ENCODE measurements around the gene MUTYH.
"Not testable (repeated sequence)": the region's sequence is repeated elsewhere in the genome, so short reads cannot be mapped to it uniquely, and the experiment has no call there.

The MUTYH gene

GRCh38 chr1:45317166-45317565 is 23.1 kb downstream of the MUTYH start:
- no peak for DNase-seq

GRCh38 chr1:45314266-45314665 is 26.0 kb downstream of the MUTYH start:
- DNase-seq: no peak

GRCh38 chr1:45306905-45307304 is 33.3 kb downstream of the MUTYH start:
- no peak for DNase-seq

GRCh38 chr1:45306319-45306718 is 33.9 kb downstream of the MUTYH start:
- no peak for DNase-seq

- DNase-seq: no peak
These were observed 35.0 kb downstream of the MUTYH start for GRCh38 chr1:45305231-45305630.

- no peak for DNase-seq
These were observed 35.7 kb downstream of the MUTYH start for GRCh38 chr1:45304311-45305081.

GRCh38 chr1:45303520-45304310 is 36.5 kb downstream of the MUTYH start:
- DNase-seq: peak; percentile 99

GRCh38 chr1:45302505-45303150 is 37.6 kb downstream of the MUTYH start:
- no peak for DNase-seq

- no peak for DNase-seq
These were observed 39.6 kb downstream of the MUTYH start for GRCh38 chr1:45300669-45300997.

- DNase-seq: peak in 1 of 2 experiments; percentile 24
These were observed 40.1 kb downstream of the MUTYH start for GRCh38 chr1:45299981-45300668.

GRCh38 chr1:45299296-45299695 is 40.9 kb downstream of the MUTYH start:
- no peak for DNase-seq

- DNase-seq: no peak
These were observed 42.4 kb downstream of the MUTYH start for GRCh38 chr1:45297666-45298356.

GRCh38 chr1:45291716-45292115 is 48.5 kb downstream of the MUTYH start:
- DNase-seq: no peak

GRCh38 chr1:45291002-45291401 is 49.2 kb downstream of the MUTYH start:
- DNase-seq: not testable (repeated sequence)

GRCh38 chr1:45286521-45286920 is 53.7 kb downstream of the MUTYH start:
- DNase-seq: not testable (repeated sequence)

- DNase-seq: not testable (repeated sequence)
These were observed 55.4 kb downstream of the MUTYH start for GRCh38 chr1:45284858-45285257.

GRCh38 chr1:45282351-45282750 is 57.9 kb downstream of the MUTYH start:
- DNase-seq: no peak

Measured in activated CD4-positive, alpha-beta T cell treated with anti-CD3 and anti-CD28 coated beads, Interleukin-2, amount 50 U/mL, for 4 hours (primary cell).